Prostate gland (tissue), 2 donors: ENCODE results near the gene NOXRED1. TPM values are rescaled to one million over a fixed set of nuclear protein-coding genes. Genes with fewer than 3 reads are reported as not detected.
"Not testable (repeated sequence)": the region's sequence is repeated elsewhere in the genome, so short reads cannot be mapped to it uniquely, and the experiment has no call there.

Experiments
- DNase-seq: peaks from one replicate; pipeline ENCODE4 v3.0.0-alpha.2; 2019; ENCODE audit warnings: low spot score
- H3K27ac ChIP-seq, 2 donors: fragments of 200-600 bp; sonication (generic); 2 replicates each; pipeline ENCODE4 v1.5.1; 2017 to 2019
- H3K27me3 ChIP-seq: fragments of 200-600 bp; sonication (generic); replicated peaks from 2 replicates; pipeline ENCODE4 v1.5.1; 2019; ENCODE audit not compliant: insufficient read depth
- H3K36me3 ChIP-seq, 2 donors: fragments of 200-600 bp; sonication (generic); 1 replicate in 1 of 2; 2 replicates in 1 of 2; pipeline versions ENCODE4 v1.5.1 to v1.8.1; 2017 to 2019
- H3K4me1 ChIP-seq: fragments of 200-600 bp; sonication (generic); replicated peaks from 2 replicates; pipeline ENCODE4 v1.5.1; 2019
- H3K4me3 ChIP-seq, 2 donors: fragments of 200-600 bp; sonication (generic); 2 replicates each; pipeline ENCODE4 v1.5.1; 2017 to 2019
- H3K9me3 ChIP-seq: fragments of 200-600 bp; sonication (generic); 2 replicates; pipeline ENCODE4 v1.5.1; 2017
- POLR2A ChIP-seq: fragments of 450-650 bp; IDR thresholded peaks from one replicate; pipeline ENCODE4 v1.6.1; 2016; ENCODE audit warnings: antibody characterized with exemption, mild to moderate bottlenecking
- POLR2AphosphoS5 ChIP-seq: sonication (generic); formaldehyde crosslinking; IDR thresholded peaks from one replicate; pipeline ENCODE4 v1.6.1; 2017; ENCODE audit warnings: antibody characterized with exemption
- WGBS: methylation state at CpG from one replicate; pipeline ENCODE4 v1.1.5; 2018; 5-methylcytosine and 5-hydroxymethylcytosine counted together
- intact Hi-C: fragments of 100-400 bp; cut with DNase I; formaldehyde crosslinking; loops from one replicate; pipeline ENCODE4 v1.14.2; 2022
- total RNA-seq, 2 donors: library from RNA; depleted of rRNA; stranded (reverse); fragments of >200 nt; gene quantifications; one replicate each; pipeline ENCODE4 v1.1.0, GENCODE V29; 2016
- TF ChIP-seq, protein P1 (sequence below), 4 experiments: fragments of 200-600 bp in 2 of 4; fragments of 450-650 bp in 2 of 4; sonication (generic) in 2 of 4; IDR thresholded peaks; 1 replicate in 3 of 4; 2 replicates in 1 of 4; pipeline ENCODE4 v1.5.1; 2016 to 2019; ENCODE audit warnings: antibody characterized with exemption in 4 of 4, mild to moderate bottlenecking in 2 of 4, moderate library complexity in 2 of 4

Gene NOXRED1
- total RNA-seq, 2 donors from 2014 or later: 3.5 TPM; not detected in 1

DNA sequence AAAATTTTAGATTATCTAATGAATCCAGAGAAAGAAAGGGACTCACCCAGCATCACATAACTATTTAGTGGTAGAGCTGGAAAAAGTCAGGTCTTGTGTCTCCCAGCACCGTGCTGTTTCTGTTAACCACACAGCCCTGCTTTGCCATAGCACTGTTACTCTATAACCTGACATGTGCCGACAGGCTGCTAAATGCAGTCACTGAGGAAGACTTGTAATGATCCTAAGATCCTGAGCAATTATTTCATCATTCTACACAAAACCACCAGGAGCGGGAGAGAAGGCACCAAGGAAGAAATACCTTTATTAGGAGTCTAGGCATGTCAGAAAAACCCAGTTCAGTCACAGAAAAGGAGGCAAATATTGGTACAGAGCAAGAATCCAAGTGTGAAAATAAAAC lies 3.1 kb upstream of the NOXRED1 start:
- Histone ChIP-seq H3K4me3 (no peak overlapping the region), H3K9me3 (no peaks in the 10 kb centered on the region), H3K36me3 (peaks cover 19 to 23% of the 10 kb centered on the region in 2 donors), H3K27ac (no peak overlapping the region), H3K27me3 (no peaks in the 10 kb centered on the region), H3K4me1 (no peaks in the 10 kb centered on the region)
- TF ChIP-seq, protein P1, sequence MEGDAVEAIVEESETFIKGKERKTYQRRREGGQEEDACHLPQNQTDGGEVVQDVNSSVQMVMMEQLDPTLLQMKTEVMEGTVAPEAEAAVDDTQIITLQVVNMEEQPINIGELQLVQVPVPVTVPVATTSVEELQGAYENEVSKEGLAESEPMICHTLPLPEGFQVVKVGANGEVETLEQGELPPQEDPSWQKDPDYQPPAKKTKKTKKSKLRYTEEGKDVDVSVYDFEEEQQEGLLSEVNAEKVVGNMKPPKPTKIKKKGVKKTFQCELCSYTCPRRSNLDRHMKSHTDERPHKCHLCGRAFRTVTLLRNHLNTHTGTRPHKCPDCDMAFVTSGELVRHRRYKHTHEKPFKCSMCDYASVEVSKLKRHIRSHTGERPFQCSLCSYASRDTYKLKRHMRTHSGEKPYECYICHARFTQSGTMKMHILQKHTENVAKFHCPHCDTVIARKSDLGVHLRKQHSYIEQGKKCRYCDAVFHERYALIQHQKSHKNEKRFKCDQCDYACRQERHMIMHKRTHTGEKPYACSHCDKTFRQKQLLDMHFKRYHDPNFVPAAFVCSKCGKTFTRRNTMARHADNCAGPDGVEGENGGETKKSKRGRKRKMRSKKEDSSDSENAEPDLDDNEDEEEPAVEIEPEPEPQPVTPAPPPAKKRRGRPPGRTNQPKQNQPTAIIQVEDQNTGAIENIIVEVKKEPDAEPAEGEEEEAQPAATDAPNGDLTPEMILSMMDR (IDR thresholded peaks at IDR 0.05): no peak
- TF ChIP-seq POLR2A (no peak), POLR2AphosphoS5 (no peak)
- no peak for DNase-seq
- intact Hi-C loops: no loop called here
- 96% methylated on average over 3 of the region's 3 CpGs for WGBS

DNA sequence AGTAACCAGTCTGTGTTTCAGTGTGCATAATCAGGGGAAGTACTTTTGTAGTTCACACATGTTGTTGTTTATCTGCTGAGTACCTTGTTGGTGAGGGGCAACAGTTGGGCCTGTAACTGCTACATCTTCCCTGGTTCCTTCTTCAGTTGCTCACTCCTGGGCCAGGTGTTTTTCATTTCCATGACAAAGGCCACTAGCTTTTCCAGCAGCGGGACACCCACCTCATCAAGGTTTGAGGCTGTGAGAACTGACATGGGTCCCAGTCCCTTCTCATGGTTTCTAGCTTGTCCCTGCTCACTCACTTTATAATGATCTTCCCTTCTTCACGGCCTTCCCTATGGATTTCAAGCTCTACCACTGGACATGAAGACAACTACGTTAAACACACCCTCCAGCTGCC lies 1.5 kb upstream of the NOXRED1 start:
- Histone ChIP-seq H3K9me3 (no peaks in the 10 kb centered on the region), H3K4me1 (no peaks in the 10 kb centered on the region), H3K27ac (no peak overlapping the region), H3K4me3 (no peak overlapping the region), H3K36me3 (peaks cover 19 to 23% of the 10 kb centered on the region in 2 donors), H3K27me3 (no peaks in the 10 kb centered on the region)
- 94% methylated on average over 3 of the region's 3 CpGs for WGBS
- TF ChIP-seq, protein P1 (IDR thresholded peaks at IDR 0.05): no peak
- TF ChIP-seq POLR2A: no peak
- TF ChIP-seq POLR2AphosphoS5: no peak
- no peak for DNase-seq
- intact Hi-C loops: no loop called here

GRCh38 chr14:77421201-77421600 lies 2.1 kb downstream of the NOXRED1 start:
- Histone ChIP-seq H3K9me3 (no peaks in the 10 kb centered on the region), H3K36me3 (peaks cover 0 to 5% of the 10 kb centered on the region in 2 donors), H3K27ac (no peak overlapping the region), H3K27me3 (no peaks in the 10 kb centered on the region), H3K4me3 (no peak overlapping the region), H3K4me1 (no peaks in the 10 kb centered on the region)
- 41% methylated on average over 2 of the region's 2 CpGs for WGBS
- no peak for DNase-seq
- no peak for TF ChIP-seq POLR2AphosphoS5
- intact Hi-C loops: no loop called here

DNA sequence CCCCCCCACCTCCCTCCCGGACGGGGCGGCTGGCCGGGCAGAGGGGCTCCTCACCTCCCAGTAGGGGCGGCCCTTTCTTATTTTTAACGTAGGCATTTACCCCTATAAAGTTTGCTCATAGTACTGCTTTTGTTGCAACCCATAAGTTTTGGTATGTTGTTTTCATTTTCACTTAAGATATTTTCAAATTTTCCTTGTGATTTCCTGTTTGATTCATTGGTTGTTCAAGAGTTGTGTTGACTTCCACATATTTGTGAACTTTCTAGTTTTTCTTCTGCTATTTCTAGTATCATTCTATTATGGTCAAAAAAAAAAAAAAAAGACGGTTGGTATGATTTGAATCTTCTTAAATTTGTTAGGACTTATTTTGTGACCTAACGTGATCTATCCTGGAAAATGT lies 6.5 kb downstream of the NOXRED1 start:
- no peaks in the 10 kb centered on the region for H3K9me3 ChIP-seq
- no peak for DNase-seq
- H3K36me3 ChIP-seq: no peaks in the 10 kb centered on the region
- no peaks in the 10 kb centered on the region for H3K4me1 ChIP-seq
- H3K4me3 ChIP-seq: no peak overlapping the region
- no peak overlapping the region for H3K27ac ChIP-seq
- TF ChIP-seq, protein P1 (IDR thresholded peaks at IDR 0.05): no peak
- TF ChIP-seq POLR2A (no peak), POLR2AphosphoS5 (no peak)
- WGBS: 89% methylated on average over 8 of the region's 8 CpGs
- no peaks in the 10 kb centered on the region for H3K27me3 ChIP-seq
- intact Hi-C loops: no loop called here

- H3K4me1 ChIP-seq, H3K27ac ChIP-seq, intact Hi-C loops, H3K9me3 ChIP-seq, H3K27me3 ChIP-seq, DNase-seq, H3K4me3 ChIP-seq, H3K36me3 ChIP-seq: not testable (repeated sequence)
- WGBS: 100% methylated on average over 2 of the region's 3 CpGs
Measured at GRCh38 chr14:77416098-77416497, 7.2 kb downstream of the NOXRED1 start.

- H3K36me3 ChIP-seq, DNase-seq, H3K4me3 ChIP-seq, H3K4me1 ChIP-seq, H3K27me3 ChIP-seq, H3K27ac ChIP-seq, H3K9me3 ChIP-seq, intact Hi-C loops: not testable (repeated sequence)
- WGBS: 93% methylated on average over 10 of the region's 10 CpGs
Measured at GRCh38 chr14:77415403-77416030, 7.8 kb downstream of the NOXRED1 start.
